VCaP (cell line): ENCODE measurements around the gene LRRC56.

Source experiments
- H3K27ac ChIP-seq: fragments of 450-650 bp; 2 replicates; pipeline ENCODE4 v1.5.1; 2017
- CTCF ChIP-seq: fragments of 450-650 bp; conservative IDR thresholded peaks from 2 replicates; pipeline ENCODE4 v1.5.1; 2017; ENCODE audit warnings: mild to moderate bottlenecking, moderate library complexity

The LRRC56 gene

GRCh38 chr11:579830-580601, 42.7 kb downstream of the LRRC56 start:
- H3K27ac ChIP-seq, result no peak overlapping the region
- TF ChIP-seq CTCF, result no peak

GRCh38 chr11:581342-581741, 44.0 kb downstream of the LRRC56 start:
- no peak for TF ChIP-seq CTCF
- H3K27ac ChIP-seq, result no peak overlapping the region

GRCh38 chr11:581752-582151, 44.4 kb downstream of the LRRC56 start:
- no peak overlapping the region for H3K27ac ChIP-seq
- no peak for TF ChIP-seq CTCF

- H3K27ac ChIP-seq, result no peak overlapping the region
- no peak for TF ChIP-seq CTCF
These were observed 47.0 kb downstream of the LRRC56 start for GRCh38 chr11:584287-584686.

- H3K27ac ChIP-seq, result no peak overlapping the region
- TF ChIP-seq CTCF, result no peak
These were observed 49.3 kb downstream of the LRRC56 start for GRCh38 chr11:586376-587316.

- H3K27ac ChIP-seq, result no peak overlapping the region
These were observed 50.2 kb downstream of the LRRC56 start for GRCh38 chr11:587546-587945.

More at GRCh38 chr11:587546-587945, 50.2 kb downstream of the LRRC56 start:
- no peak for TF ChIP-seq CTCF
